ENCODE measurements around the gene ANKH. TPM values are rescaled to one million over a fixed set of nuclear protein-coding genes. Genes with fewer than 3 reads are reported as not detected.
"Not testable (repeated sequence)": the region's sequence is repeated elsewhere in the genome, so short reads cannot be mapped to it uniquely, and the experiment has no call there.

ANKH gene
- total RNA-seq, 1 experiment from 2014 or later = 13.9 TPM

- TF ChIP-seq EZH2 (IDR thresholded peaks at IDR 0.05; ENCODE audit: borderline replicate concordance, low read depth, low read length, poor library complexity, severe bottlenecking) = no peak
- TF ChIP-seq CTCF (conservative IDR thresholded peaks at IDR 0.05; ENCODE audit: low read depth, low read length) = no peak
- no TSS peak for BruUV-seq (replicated peaks)
- H3K27me3 ChIP-seq (replicated peaks; ENCODE audit: insufficient read depth, low read depth, low read length, poor library complexity) = no peaks in the 10 kb centered on the region
- ChIA-PET CTCF (no interaction called here), POLR2A (ENCODE audit: low non-redundant PET) (interaction anchor here (0.5 kb wide), 1 partner anchor 65 kb away, joined by 5 read pairs; no protein-coding TSS in a partner anchor)
- no peaks in the 10 kb centered on the region for H3K4me1 ChIP-seq (ENCODE audit: insufficient read depth, low read length, poor library complexity, severe bottlenecking)
- no peak for DNase-seq (ENCODE audit: low spot score)
- no peak overlapping the region for H3K4me3 ChIP-seq (ENCODE audit: low read depth, low read length, poor library complexity, severe bottlenecking)
- no peaks in the 10 kb centered on the region for H3K36me3 ChIP-seq (ENCODE audit: insufficient read depth, low read length, poor library complexity, severe bottlenecking)
- H3K9me3 ChIP-seq (ENCODE audit: low read depth, low read length, poor library complexity, severe bottlenecking) = no peaks in the 10 kb centered on the region
- H3K27ac ChIP-seq (ENCODE audit: low read depth, low read length, poor library complexity, severe bottlenecking) = no peak overlapping the region
- intact Hi-C loops (cut with micrococcal nuclease; ENCODE audit: unreplicated experiment) = no loop called here
Observed at GRCh38 chr5:14824499-14824898, 47.1 kb downstream of the ANKH start.

- BruUV-seq (replicated peaks) = no TSS peak
- Histone ChIP-seq H3K27ac (ENCODE audit: low read depth, low read length, poor library complexity, severe bottlenecking) (no peak overlapping the region), H3K9me3 (ENCODE audit: low read depth, low read length, poor library complexity, severe bottlenecking) (no peaks in the 10 kb centered on the region), H3K36me3 (ENCODE audit: insufficient read depth, low read length, poor library complexity, severe bottlenecking) (no peaks in the 10 kb centered on the region), H3K4me3 (ENCODE audit: low read depth, low read length, poor library complexity, severe bottlenecking) (no peak overlapping the region), H3K27me3 (replicated peaks; ENCODE audit: insufficient read depth, low read depth, low read length, poor library complexity) (no peaks in the 10 kb centered on the region), H3K4me1 (ENCODE audit: insufficient read depth, low read length, poor library complexity, severe bottlenecking) (no peaks in the 10 kb centered on the region)
- intact Hi-C loops (cut with micrococcal nuclease; ENCODE audit: unreplicated experiment) = no loop called here
- POLR2A ChIA-PET (ENCODE audit: low non-redundant PET) = no interaction called here
- CTCF ChIA-PET = no interaction called here
- TF ChIP-seq CTCF (conservative IDR thresholded peaks at IDR 0.05; ENCODE audit: low read depth, low read length) = no peak
- no peak for TF ChIP-seq EZH2 (IDR thresholded peaks at IDR 0.05; ENCODE audit: borderline replicate concordance, low read depth, low read length, poor library complexity, severe bottlenecking)
- DNase-seq (ENCODE audit: low spot score) = no peak
Observed at GRCh38 chr5:14821100-14821845, 50.3 kb downstream of the ANKH start.

- CTCF ChIA-PET = no interaction called here
Observed at GRCh38 chr5:14818931-14819790, 52.4 kb downstream of the ANKH start.

GRCh38 chr5:14817762-14818136 lies 53.8 kb downstream of the ANKH start:
- H3K36me3 ChIP-seq (ENCODE audit: insufficient read depth, low read length, poor library complexity, severe bottlenecking); H3K27ac ChIP-seq (ENCODE audit: low read depth, low read length, poor library complexity, severe bottlenecking); CTCF ChIA-PET; intact Hi-C loops (cut with micrococcal nuclease; ENCODE audit: unreplicated experiment); POLR2A ChIA-PET (ENCODE audit: low non-redundant PET); DNase-seq (ENCODE audit: low spot score); H3K4me3 ChIP-seq (ENCODE audit: low read depth, low read length, poor library complexity, severe bottlenecking); H3K27me3 ChIP-seq (replicated peaks; ENCODE audit: insufficient read depth, low read depth, low read length, poor library complexity); H3K4me1 ChIP-seq (ENCODE audit: insufficient read depth, low read length, poor library complexity, severe bottlenecking); BruUV-seq (replicated peaks); H3K9me3 ChIP-seq (ENCODE audit: low read depth, low read length, poor library complexity, severe bottlenecking): not testable (repeated sequence)

More at GRCh38 chr5:14818931-14819790, 52.4 kb downstream of the ANKH start:
- TF ChIP-seq EZH2 (IDR thresholded peaks at IDR 0.05; ENCODE audit: borderline replicate concordance, low read depth, low read length, poor library complexity, severe bottlenecking) (no peak), CTCF (conservative IDR thresholded peaks at IDR 0.05; ENCODE audit: low read depth, low read length) (no peak)
- intact Hi-C loops (cut with micrococcal nuclease; ENCODE audit: unreplicated experiment) = no loop called here
- BruUV-seq (replicated peaks) = no TSS peak
- DNase-seq (ENCODE audit: low spot score) = peak; percentile 17
- POLR2A ChIA-PET (ENCODE audit: low non-redundant PET) = no interaction called here
- H3K4me3 ChIP-seq (ENCODE audit: low read depth, low read length, poor library complexity, severe bottlenecking) = no peak overlapping the region
- H3K4me1 ChIP-seq (ENCODE audit: insufficient read depth, low read length, poor library complexity, severe bottlenecking) = no peaks in the 10 kb centered on the region
- H3K9me3 ChIP-seq (ENCODE audit: low read depth, low read length, poor library complexity, severe bottlenecking) = no peaks in the 10 kb centered on the region
- no peaks in the 10 kb centered on the region for H3K27me3 ChIP-seq (replicated peaks; ENCODE audit: insufficient read depth, low read depth, low read length, poor library complexity)
- no peak overlapping the region for H3K27ac ChIP-seq (ENCODE audit: low read depth, low read length, poor library complexity, severe bottlenecking)
- H3K36me3 ChIP-seq (ENCODE audit: insufficient read depth, low read length, poor library complexity, severe bottlenecking) = no peaks in the 10 kb centered on the region
